Stimulated activated CD4-positive, alpha-beta T cell treated with anti-CD3 and anti-CD28 coated beads, Interleukin-15, amount 100 ng/mL, for 48 hours (primary cell): ENCODE data around the gene LMF2.
"Not testable (repeated sequence)": the region's sequence is repeated elsewhere in the genome, so short reads cannot be mapped to it uniquely, and the experiment has no call there.

Experiments used
- DNase-seq, 2 donors: peaks; one replicate each; pipeline ENCODE4 v3.0.0-alpha.2; 2020; ENCODE audit warnings: low read depth in 2 of 2

LMF2 gene, protein sequence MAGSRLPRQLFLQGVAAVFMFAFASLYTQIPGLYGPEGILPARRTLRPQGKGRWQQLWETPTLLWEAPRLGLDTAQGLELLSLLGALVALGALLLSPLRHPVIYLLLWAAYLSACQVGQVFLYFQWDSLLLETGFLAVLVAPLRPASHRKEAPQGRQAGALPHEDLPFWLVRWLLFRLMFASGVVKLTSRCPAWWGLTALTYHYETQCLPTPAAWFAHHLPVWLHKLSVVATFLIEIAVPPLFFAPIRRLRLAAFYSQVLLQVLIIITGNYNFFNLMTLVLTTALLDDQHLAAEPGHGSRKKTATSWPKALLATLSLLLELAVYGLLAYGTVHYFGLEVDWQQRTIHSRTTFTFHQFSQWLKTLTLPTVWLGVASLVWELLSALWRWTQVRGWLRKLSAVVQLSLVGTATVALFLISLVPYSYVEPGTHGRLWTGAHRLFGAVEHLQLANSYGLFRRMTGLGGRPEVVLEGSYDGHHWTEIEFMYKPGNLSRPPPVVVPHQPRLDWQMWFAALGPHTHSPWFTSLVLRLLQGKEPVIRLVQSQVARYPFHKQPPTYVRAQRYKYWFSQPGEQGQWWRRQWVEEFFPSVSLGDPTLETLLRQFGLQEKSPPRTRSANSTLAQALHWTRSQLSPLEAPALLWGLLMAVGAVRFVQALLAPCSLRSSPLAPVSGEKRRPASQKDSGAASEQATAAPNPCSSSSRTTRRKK

GRCh38 chr22:50507421-50507990 is at the start of gene LMF2:
TSS of gene LMF2 (minus strand) at chr22:50507702. CDS start at chr22:50507675, 27 bp downstream.
- DNase-seq, result peak; percentile 88 to 94

- no peak for DNase-seq
Measured at GRCh38 chr22:50556703-50557102, 49.2 kb upstream of the LMF2 start.

- no peak for DNase-seq
Measured at GRCh38 chr22:50553310-50553709, 45.8 kb upstream of the LMF2 start.

DNA sequence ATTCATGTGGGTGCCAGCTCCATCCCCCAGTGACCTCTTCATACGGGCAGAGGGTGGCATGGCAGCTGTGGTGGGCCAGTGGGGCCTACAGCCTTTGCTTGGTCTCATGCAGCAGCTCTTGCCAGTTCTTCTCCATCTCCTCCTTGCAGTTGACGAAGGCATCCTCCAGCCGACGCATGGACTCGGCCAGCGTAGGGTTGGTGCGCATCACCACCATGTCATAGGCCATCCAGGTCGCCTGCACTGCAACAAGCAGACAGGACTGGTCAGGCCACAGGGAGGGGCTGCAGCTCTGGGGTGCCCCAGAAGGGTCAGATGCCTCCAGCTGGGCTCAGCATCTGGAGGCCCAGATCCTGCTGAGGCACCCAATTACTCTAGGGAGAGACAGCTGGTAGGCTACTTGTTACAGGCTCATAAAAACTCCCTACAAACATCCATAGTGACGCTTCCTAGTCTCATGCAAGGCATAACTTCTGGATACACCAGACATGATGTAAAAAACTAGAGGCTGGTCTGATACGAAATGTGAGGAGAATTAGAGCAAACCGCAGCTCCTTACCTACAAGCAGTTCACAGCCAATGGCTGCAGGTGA is 43.8 kb upstream of the LMF2 start:
- DNase-seq, result no peak

- DNase-seq, result no peak
Measured at GRCh38 chr22:50550395-50550794, 42.9 kb upstream of the LMF2 start.

DNA sequence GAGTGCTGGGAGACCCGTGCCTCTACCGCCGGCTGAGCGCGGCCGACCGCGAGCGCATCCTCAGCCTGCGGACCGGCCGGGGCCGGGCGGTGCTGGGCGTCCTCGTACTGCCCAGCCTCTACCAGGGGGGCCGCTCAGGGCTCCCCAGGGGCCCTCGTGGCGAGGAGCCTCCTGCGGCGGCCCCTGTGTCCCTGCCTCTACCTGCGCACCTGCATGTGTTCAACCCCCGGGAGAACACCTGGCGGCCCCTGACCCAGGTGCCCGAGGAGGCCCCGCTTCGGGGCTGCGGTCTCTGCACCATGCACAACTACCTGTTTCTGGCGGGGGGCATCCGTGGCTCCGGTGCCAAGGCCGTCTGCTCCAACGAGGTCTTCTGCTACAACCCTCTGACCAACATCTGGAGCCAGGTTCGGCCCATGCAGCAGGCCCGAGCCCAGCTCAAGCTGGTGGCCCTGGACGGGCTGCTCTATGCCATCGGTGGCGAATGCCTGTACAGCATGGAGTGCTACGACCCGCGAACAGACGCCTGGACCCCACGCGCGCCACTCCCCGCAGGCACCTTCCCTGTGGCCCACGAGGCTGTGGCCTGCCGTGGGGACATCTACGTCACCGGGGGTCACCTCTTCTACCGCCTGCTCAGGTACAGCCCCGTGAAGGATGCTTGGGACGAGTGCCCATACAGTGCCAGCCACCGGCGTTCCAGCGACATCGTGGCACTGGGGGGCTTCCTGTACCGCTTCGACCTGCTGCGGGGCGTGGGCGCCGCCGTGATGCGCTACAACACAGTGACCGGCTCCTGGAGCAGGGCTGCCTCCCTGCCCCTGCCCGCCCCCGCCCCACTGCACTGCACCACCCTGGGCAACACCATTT is 41.7 kb upstream of the LMF2 start:
- no peak for DNase-seq

- DNase-seq, result no peak
Measured at GRCh38 chr22:50548040-50548920, 40.8 kb upstream of the LMF2 start.

DNA sequence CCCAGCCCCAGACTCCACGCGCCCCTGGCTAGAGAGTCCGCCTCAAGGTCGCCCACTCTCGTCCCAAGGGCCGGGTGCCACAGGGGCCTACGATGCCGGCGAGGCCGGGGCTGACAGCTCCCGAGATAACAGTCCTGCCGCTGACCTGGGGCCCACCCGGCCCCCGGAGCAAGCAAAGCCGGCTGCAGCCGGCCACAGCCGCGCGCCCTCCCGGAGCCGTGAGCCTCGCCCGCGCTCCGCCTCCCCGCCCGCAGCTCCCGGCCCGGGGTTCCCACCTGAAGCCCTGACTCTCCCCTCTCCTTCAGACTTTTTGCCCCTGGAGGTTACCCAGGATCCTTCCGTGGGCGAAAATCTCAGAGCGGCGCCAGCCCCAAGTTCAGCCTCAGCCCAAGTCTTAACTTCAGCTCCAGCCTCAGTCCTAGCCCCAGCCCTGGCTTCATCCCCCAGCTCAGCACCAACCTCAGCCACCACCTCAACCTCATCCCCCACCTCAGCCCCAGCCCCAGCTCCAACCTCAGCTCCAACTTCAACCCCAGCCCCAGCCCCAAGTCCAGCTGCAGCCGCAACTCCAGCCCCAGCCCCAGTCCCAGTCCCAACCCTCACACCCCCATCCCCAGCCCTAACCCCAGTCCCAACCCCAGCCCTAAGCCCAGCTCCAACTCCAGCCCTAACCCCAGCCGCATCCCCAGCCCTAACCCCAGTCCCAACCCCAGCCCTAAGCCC is 39.9 kb upstream of the LMF2 start:
- no peak for DNase-seq

GRCh38 chr22:50546326-50547262 is 39.1 kb upstream of the LMF2 start:
- no peak for DNase-seq

- DNase-seq, result no peak
Measured at GRCh38 chr22:50545522-50546325, 38.2 kb upstream of the LMF2 start, which contains the start of gene KLHDC7B. TSS of gene KLHDC7B (plus strand) at chr22:50545899. CDS start at chr22:50546244, 345 bp downstream.

DNA sequence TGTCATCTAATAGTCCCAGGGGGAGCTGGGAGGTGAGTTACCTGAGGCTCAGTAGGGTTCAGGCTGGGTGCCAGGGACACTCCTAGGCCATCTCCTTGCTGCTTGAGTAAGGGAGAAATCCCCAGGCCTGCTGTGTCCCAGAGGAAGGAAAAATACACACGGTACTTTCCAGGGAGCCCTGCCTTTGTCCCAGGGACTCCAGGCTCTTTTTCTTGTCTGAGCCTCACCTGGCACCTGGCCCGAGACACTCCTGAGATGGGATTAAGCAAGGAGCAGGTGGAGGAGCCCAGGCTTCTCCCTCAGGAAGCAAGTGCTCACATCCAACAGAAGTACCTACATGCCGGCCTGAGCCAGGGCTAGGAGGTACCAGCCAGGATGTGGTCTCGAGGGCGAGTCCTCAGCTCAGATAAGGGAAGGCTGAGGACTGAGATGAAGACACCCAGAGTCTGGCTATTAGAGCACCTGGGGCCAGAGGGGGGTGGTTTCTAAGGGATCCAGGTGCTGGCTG is 37.3 kb upstream of the LMF2 start:
- no peak for DNase-seq

- DNase-seq, result peak in 1 of 2 donors; percentile 80
Measured at GRCh38 chr22:50544078-50544745, 36.7 kb upstream of the LMF2 start.

- DNase-seq, result no peak
Measured at GRCh38 chr22:50542416-50542927, 35.0 kb upstream of the LMF2 start.

- not testable (repeated sequence) for DNase-seq
Measured at GRCh38 chr22:50541667-50542026, 34.1 kb upstream of the LMF2 start.

DNA sequence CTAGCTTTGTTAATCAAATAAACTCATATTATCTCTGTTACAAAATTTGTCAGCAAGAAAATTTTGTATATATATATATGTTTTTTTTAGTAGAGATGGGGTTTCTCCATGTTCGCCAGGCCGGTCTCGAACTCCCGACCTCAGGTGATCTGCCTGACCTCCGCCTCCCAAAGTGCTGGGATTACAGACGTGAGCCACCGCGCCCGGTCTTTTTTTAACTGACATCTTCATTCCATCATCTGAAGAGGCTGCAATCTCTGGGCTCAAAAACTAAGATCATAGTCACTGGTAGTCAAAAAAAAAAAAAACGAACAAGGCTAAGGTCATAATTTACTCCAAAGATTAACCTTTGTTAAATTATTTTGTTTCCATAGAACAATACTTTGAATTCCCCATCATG is 32.9 kb upstream of the LMF2 start:
- no peak for DNase-seq

DNA sequence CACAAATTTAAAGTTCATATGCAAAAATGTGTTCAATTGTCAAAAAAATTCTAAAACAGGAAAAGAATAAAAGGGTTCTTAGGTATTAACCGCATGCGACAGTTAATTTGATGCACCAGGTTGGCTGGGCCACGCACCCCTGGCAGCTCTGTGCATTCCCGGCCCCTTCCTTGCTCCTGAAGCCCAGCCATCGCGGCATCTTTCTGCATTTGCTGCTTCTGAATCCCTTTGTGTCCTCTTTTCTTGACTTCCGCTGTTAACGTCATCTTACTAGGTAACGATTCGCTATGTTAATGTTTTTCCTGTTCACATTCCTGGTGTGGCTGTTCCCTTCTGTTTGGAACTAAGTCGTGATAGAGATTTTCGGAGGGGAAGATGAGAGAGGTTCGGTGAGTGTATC is 30.3 kb upstream of the LMF2 start:
- DNase-seq, result no peak

DNA sequence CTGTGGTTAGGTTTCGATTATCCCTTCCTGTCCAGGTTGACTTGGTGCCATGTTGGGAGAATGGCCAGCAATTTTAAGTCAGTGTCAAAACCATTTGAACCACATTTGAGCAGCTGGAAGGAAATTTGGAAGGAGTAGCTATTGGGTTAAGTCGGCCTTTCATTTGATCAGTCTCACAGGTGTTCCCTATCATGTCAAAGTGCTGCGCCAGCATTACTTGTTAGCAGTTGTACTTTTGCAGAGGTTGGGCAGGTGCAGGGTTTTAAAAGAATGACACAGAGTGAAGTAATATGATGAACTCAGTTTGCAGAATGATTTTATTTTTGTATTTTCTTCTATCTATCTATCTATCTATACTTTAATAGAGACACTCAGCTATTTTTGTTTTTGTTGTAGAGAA is 28.7 kb upstream of the LMF2 start:
- no peak for DNase-seq
